OCI-LY7 (cell line): ENCODE data around the gene YAF2.
"Not testable (repeated sequence)": the region's sequence is repeated elsewhere in the genome, so short reads cannot be mapped to it uniquely, and the experiment has no call there.

Experiments
- CTCF ChIP-seq: fragments of 200-600 bp; sonication (generic); conservative IDR thresholded peaks from 2 replicates; pipeline ENCODE4 v1.5.1; 2014; ENCODE audit warnings: mild to moderate bottlenecking, antibody characterized with exemption, low read length, moderate library complexity, mixed read lengths
- EZH2phosphoT487 ChIP-seq: fragments of 200-600 bp; sonication (generic); IDR thresholded peaks from 2 replicates; pipeline ENCODE4 v1.6.1; 2018; ENCODE audit warnings: low read depth, borderline replicate concordance, mild to moderate bottlenecking, mixed run types, antibody characterized with exemption, low read length, moderate library complexity, mixed read lengths

GRCh38 chr12:42249033-42249432, 11.0 kb upstream of the YAF2 start:
- TF ChIP-seq CTCF, EZH2phosphoT487: not testable (repeated sequence)
